ENCODE results near the gene CLTC.
A peak's percentile ranks its signal among the peaks of the same experiment; 100 is the strongest.

Gene CLTC

DNA sequence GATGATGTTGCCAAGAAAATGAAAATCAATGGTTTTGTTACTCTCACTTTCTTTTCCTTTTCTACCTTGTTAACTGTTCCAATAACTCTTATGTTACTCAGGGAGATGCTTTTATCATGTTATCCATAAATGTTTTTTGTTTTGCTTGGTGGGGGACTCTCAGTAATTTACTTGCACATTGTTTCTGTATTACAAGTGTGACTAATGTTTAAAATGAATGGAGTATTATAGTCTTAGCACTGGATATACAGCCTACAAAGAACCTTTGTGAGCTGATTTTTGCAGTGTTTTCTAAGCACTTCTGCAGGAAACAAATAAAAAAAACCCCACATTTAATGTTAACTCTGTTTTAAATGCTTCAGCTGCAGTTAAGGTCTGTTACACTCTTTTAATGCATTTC is 99.8 kb downstream of the CLTC start:
- DNase-seq (ENCODE audit: insufficient read length, low spot score) = no peak
- no peak for FAIRE-seq

DNA sequence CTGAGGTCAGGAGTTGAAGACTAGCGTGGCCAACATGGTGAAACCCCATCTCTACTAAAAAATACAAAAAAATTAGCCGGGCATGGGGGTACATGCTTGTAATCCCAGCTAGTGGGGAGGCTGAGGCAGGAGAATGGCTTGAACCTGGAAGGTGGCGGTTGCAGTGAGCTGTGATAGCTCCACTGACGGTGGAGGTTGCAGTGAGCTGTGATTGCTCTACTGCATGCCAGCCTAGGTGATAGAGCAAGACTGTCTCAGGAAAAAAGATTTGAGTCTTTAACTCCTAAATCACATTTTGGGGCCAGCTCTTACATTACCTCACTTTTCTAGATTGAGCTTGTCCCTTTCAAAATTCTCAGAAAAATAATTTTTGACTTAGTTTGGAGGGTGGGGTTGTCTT is 102.9 kb downstream of the CLTC start:
- no peak for FAIRE-seq
- DNase-seq (ENCODE audit: insufficient read length, low spot score) = no peak

GRCh38 chr17:59723041-59723440 is 103.3 kb downstream of the CLTC start:
- DNase-seq (ENCODE audit: insufficient read length, low spot score) (no peak), FAIRE-seq (no peak)

GRCh38 chr17:59723607-59724006 is 103.9 kb downstream of the CLTC start:
- DNase-seq (ENCODE audit: insufficient read length, low spot score) (no peak), FAIRE-seq (no peak)

GRCh38 chr17:59725691-59726090 is 106.0 kb downstream of the CLTC start:
- no peak for FAIRE-seq
- no peak for DNase-seq (ENCODE audit: insufficient read length, low spot score)

- no peak for FAIRE-seq
- DNase-seq (ENCODE audit: insufficient read length, low spot score) = no peak
Measured at GRCh38 chr17:59727817-59728533, 108.3 kb downstream of the CLTC start.

- peak; percentile 20 for FAIRE-seq
- no peak for DNase-seq (ENCODE audit: insufficient read length, low spot score)
Measured at GRCh38 chr17:59730268-59730834, 110.7 kb downstream of the CLTC start.

DNA sequence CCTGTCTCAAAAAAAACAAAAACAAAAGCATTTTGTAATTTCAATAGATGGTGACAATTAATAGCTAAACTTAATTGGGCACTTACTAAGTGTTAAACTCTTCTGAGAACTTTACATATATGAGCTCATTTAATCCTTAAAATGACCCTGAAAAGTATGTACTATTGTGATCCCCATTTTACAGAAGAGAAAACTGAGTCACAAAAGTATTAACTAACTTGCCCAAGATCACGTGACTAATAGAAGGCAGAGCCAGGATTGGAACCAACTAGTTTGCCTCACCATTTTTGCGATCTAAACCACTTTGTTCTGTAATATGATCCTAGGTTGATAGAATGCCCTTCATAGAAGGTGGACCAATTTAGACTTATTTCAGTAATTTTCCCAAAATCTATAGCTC is 114.0 kb downstream of the CLTC start:
- FAIRE-seq = no peak

DNA sequence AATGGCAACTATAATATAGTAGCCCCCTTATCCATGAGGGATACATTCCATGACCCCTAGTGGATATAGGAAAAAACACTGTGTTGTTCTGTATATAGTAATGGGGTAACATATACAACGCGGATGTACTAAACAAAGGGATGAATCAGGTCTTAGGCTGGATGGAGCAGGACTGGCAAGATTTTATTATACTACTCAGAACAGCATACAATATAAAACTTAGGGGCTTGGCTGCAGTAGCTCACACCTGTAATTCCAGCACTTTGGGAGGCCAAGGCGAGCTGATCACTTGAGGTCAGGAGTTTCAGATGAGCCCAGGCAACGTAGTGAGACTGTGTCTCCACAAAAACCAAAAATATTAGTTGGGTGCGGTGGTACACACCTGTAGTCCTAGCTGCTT is 114.5 kb downstream of the CLTC start:
- FAIRE-seq = peak; percentile 80

More for the DNA sequence above, 114.0 kb downstream of the CLTC start:
- no peak for DNase-seq (ENCODE audit: insufficient read length, low spot score)

DNA sequence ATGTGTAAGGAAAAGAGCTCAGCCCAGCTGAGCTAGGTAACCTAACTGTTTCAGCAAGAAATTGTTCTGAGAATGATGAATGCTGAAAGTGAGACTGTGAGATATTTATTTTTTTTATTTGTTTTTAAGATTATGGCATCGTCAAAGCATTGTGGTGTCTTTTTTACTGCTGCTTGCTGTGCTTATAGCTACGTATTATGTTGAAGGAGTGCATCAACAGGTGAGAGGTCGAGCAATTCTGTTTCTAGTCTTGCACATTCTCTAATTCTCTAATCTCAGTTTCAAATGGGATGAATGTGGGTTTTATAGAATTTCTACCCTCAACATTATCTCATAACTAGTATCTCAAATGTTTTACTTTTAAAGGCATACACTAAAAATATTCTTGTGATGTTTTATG is 117.6 kb downstream of the CLTC start:
- no peak for FAIRE-seq

More for the DNA sequence above, 114.5 kb downstream of the CLTC start:
- no peak for DNase-seq (ENCODE audit: insufficient read length, low spot score)

GRCh38 chr17:59743842-59744241 is 124.1 kb downstream of the CLTC start:
- DNase-seq (ENCODE audit: insufficient read length, low spot score) (no peak), FAIRE-seq (no peak)

More for the DNA sequence above, 117.6 kb downstream of the CLTC start:
- no peak for DNase-seq (ENCODE audit: insufficient read length, low spot score)

- FAIRE-seq = no peak
Measured at GRCh38 chr17:59745040-59745439, 125.3 kb downstream of the CLTC start.

More at GRCh38 chr17:59745040-59745439, 125.3 kb downstream of the CLTC start:
- no peak for DNase-seq (ENCODE audit: insufficient read length, low spot score)

Data from HTR-8/SVneo (cell line).